GM12878 (cell line): ENCODE data around the gene CREB5. TPM values are rescaled to one million over a fixed set of nuclear protein-coding genes. Genes with fewer than 3 reads are reported as not detected.

Experiments used
- EED ChIP-seq: sonication (generic); IDR thresholded peaks from 2 replicates; pipeline ENCODE4 v1.6.1; 2016; ENCODE audit warnings: antibody characterized with exemption, low read depth
- FOS ChIP-seq: IDR thresholded peaks from 3 replicates; pipeline ENCODE4 v1.6.1; 2011; ENCODE audit warnings: borderline replicate concordance; ENCODE audit not compliant: insufficient read length; ENCODE audit errors: extremely low read depth
- MEF2B ChIP-seq: fragments of 450-650 bp; IDR thresholded peaks from 2 replicates; pipeline ENCODE4 v1.6.1; 2018; ENCODE audit warnings: mild to moderate bottlenecking, moderate library complexity; ENCODE audit not compliant: partially characterized antibody, poor library complexity, severe bottlenecking
- SIN3A ChIP-seq: IDR thresholded peaks from 2 replicates; pipeline ENCODE4 v1.6.1; 2012; ENCODE audit warnings: low read depth, low read length, improper control_type of control experiment
- ZNF207 ChIP-seq: fragments of 450-650 bp; IDR thresholded peaks from 2 replicates; pipeline ENCODE4 v1.6.1; 2014; ENCODE audit warnings: antibody characterized with exemption, mild to moderate bottlenecking, borderline replicate concordance
- polyA plus RNA-seq, 11 experiments: library from polyadenylated mRNA; depleted of rRNA in 4 of 11; unstranded in 6 of 11; stranded (reverse) in 5 of 11; fragments of >200 nt; fragmentation: Nextera tagmentation in 4 of 11; fragmentation: Illumina TruSeq in 1 of 11; extraction: Ambion mirVana in 4 of 11; extraction: Trizol in 1 of 11; gene quantifications; 1 replicate in 1 of 11; 2 replicates in 10 of 11; pipeline versions ENCODE4 v1.2.1 to v1.2.3, GENCODE V29; 2011 to 2016; ENCODE audit warnings: inconsistent platforms in 2 of 11, missing spikeins in 2 of 11, low read depth in 1 of 11
- total RNA-seq, 4 experiments: library from RNA; depleted of rRNA in 3 of 4; stranded (reverse); fragments of >200 nt in 3 of 4; fragmentation: Illumina TruSeq in 1 of 4; extraction: Trizol in 1 of 4; gene quantifications; 2 replicates each; pipeline versions ENCODE4 v1.2.1 to v1.2.3, GENCODE V29; 2013 to 2021
- TF ChIP-seq, protein P1 (sequence below): IDR thresholded peaks from 2 replicates; pipeline ENCODE4 v1.6.1; 2012; ENCODE audit warnings: improper control_type of control experiment, low read depth, low read length; ENCODE audit not compliant: insufficient replicate concordance
- TF ChIP-seq, protein P2 (sequence below): fragments of 450-650 bp; IDR thresholded peaks from 2 replicates; pipeline ENCODE4 v1.6.1; 2014; ENCODE audit warnings: mild to moderate bottlenecking
- TF ChIP-seq, protein P3 (sequence below): fragments of 450-650 bp; IDR thresholded peaks from 2 replicates; pipeline ENCODE4 v1.6.1; 2016; ENCODE audit warnings: mild to moderate bottlenecking, moderate library complexity, borderline replicate concordance

Gene CREB5
- total and polyA plus RNA-seq, 10 of the 15 experiments (the other 5 are each of a cell fraction or from before 2014, with no cell fraction given): 12.9 to 74.1 (median 53.0) TPM

DNA sequence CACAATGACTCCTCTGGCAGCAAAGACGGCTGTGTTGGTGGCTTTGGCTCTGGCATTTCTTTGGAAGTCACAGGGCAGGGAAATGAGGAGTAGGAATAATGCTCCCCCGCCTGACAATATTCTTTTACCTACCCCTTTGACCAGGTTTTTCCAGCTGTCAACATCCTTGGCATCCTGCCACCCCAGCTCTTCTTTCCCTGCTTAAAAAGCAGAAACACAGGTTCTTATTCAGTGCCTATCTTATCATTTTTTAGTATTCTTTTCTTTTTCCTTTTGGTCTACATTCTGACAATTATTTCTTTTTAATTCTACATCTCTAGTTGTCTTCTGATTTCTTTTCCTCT, 97.7 kb downstream of the CREB5 start (continued):
- TF ChIP-seq, protein P1, sequence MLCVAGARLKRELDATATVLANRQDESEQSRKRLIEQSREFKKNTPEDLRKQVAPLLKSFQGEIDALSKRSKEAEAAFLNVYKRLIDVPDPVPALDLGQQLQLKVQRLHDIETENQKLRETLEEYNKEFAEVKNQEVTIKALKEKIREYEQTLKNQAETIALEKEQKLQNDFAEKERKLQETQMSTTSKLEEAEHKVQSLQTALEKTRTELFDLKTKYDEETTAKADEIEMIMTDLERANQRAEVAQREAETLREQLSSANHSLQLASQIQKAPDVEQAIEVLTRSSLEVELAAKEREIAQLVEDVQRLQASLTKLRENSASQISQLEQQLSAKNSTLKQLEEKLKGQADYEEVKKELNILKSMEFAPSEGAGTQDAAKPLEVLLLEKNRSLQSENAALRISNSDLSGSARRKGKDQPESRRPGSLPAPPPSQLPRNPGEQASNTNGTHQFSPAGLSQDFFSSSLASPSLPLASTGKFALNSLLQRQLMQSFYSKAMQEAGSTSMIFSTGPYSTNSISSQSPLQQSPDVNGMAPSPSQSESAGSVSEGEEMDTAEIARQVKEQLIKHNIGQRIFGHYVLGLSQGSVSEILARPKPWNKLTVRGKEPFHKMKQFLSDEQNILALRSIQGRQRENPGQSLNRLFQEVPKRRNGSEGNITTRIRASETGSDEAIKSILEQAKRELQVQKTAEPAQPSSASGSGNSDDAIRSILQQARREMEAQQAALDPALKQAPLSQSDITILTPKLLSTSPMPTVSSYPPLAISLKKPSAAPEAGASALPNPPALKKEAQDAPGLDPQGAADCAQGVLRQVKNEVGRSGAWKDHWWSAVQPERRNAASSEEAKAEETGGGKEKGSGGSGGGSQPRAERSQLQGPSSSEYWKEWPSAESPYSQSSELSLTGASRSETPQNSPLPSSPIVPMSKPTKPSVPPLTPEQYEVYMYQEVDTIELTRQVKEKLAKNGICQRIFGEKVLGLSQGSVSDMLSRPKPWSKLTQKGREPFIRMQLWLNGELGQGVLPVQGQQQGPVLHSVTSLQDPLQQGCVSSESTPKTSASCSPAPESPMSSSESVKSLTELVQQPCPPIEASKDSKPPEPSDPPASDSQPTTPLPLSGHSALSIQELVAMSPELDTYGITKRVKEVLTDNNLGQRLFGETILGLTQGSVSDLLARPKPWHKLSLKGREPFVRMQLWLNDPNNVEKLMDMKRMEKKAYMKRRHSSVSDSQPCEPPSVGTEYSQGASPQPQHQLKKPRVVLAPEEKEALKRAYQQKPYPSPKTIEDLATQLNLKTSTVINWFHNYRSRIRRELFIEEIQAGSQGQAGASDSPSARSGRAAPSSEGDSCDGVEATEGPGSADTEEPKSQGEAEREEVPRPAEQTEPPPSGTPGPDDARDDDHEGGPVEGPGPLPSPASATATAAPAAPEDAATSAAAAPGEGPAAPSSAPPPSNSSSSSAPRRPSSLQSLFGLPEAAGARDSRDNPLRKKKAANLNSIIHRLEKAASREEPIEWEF: no peak
- TF ChIP-seq ZNF207 (no peak), FOS (no peak), MEF2B (no peak), SIN3A (no peak), EED (peak; percentile 0; the same call in 1 of the 2 replicates)
- TF ChIP-seq, protein P2, sequence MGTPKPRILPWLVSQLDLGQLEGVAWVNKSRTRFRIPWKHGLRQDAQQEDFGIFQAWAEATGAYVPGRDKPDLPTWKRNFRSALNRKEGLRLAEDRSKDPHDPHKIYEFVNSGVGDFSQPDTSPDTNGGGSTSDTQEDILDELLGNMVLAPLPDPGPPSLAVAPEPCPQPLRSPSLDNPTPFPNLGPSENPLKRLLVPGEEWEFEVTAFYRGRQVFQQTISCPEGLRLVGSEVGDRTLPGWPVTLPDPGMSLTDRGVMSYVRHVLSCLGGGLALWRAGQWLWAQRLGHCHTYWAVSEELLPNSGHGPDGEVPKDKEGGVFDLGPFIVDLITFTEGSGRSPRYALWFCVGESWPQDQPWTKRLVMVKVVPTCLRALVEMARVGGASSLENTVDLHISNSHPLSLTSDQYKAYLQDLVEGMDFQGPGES: no peak
- TF ChIP-seq, protein P3, sequence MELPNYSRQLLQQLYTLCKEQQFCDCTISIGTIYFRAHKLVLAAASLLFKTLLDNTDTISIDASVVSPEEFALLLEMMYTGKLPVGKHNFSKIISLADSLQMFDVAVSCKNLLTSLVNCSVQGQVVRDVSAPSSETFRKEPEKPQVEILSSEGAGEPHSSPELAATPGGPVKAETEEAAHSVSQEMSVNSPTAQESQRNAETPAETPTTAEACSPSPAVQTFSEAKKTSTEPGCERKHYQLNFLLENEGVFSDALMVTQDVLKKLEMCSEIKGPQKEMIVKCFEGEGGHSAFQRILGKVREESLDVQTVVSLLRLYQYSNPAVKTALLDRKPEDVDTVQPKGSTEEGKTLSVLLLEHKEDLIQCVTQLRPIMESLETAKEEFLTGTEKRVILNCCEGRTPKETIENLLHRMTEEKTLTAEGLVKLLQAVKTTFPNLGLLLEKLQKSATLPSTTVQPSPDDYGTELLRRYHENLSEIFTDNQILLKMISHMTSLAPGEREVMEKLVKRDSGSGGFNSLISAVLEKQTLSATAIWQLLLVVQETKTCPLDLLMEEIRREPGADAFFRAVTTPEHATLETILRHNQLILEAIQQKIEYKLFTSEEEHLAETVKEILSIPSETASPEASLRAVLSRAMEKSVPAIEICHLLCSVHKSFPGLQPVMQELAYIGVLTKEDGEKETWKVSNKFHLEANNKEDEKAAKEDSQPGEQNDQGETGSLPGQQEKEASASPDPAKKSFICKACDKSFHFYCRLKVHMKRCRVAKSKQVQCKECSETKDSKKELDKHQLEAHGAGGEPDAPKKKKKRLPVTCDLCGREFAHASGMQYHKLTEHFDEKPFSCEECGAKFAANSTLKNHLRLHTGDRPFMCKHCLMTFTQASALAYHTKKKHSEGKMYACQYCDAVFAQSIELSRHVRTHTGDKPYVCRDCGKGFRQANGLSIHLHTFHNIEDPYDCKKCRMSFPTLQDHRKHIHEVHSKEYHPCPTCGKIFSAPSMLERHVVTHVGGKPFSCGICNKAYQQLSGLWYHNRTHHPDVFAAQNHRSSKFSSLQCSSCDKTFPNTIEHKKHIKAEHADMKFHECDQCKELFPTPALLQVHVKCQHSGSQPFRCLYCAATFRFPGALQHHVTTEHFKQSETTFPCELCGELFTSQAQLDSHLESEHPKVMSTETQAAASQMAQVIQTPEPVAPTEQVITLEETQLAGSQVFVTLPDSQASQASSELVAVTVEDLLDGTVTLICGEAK: 0 out of 2 replicates have a peak, but pooled peaks have one; percentile 18
- TF ChIP-seq, all 136 proteins: peak for 6
